ENCODE results near the gene NABP2. TPM values are rescaled to one million over a fixed set of nuclear protein-coding genes. Genes with fewer than 3 reads are reported as not detected.

NABP2 gene
- total and polyA plus RNA-seq, 4 donors, result 18.6 to 28.6 (median 22.7) TPM

- H3K27me3 ChIP-seq (ENCODE audit: control insufficient read depth in 1 of 2, insufficient read depth in 2 of 2, low read length in 1 of 2), result no peaks in the 10 kb centered on the region
- no peak for DNase-seq
- 90 to 92% methylated on average over 14 of the region's 14 CpGs for WGBS, 2 donors
- H3K36me3 ChIP-seq (ENCODE audit: control insufficient read depth in 1 of 2, insufficient read depth in 2 of 2, low read length in 1 of 2), result peaks cover 0 to 32% of the 10 kb centered on the region in 2 donors
- intact Hi-C loops (cut with DNase I), result no loop called here
- H3K27ac ChIP-seq (ENCODE audit: low read depth in 1 of 2, low read length in 2 of 2), result no peak overlapping the region
- ATAC-seq (ENCODE audit: low FRiP score), result no peak
- no peaks in the 10 kb centered on the region for H3K4me1 ChIP-seq (ENCODE audit: control insufficient read depth in 1 of 2, insufficient read depth in 2 of 2, low read length in 2 of 2)
- no peaks in the 10 kb centered on the region for H3K9me3 ChIP-seq (ENCODE audit: control insufficient read depth, low read length)
- H3K4me3 ChIP-seq (ENCODE audit: low read length in 2 of 2), result no peak overlapping the region
These were observed 20.4 kb downstream of the NABP2 start for GRCh38 chr12:56244494-56244893.

GRCh38 chr12:56247923-56248322 is 23.8 kb downstream of the NABP2 start:
- no peak overlapping the region for H3K27ac ChIP-seq (ENCODE audit: low read depth in 1 of 2, low read length in 2 of 2)
- H3K9me3 ChIP-seq (ENCODE audit: control insufficient read depth, low read length), result no peaks in the 10 kb centered on the region
- ATAC-seq (ENCODE audit: low FRiP score) (no peak), DNase-seq (peak in 1 of 2 donors; percentile 30)
- WGBS, 2 donors, result 91 to 93% methylated on average over 16 of the region's 16 CpGs
- H3K4me1 ChIP-seq (ENCODE audit: control insufficient read depth in 1 of 2, insufficient read depth in 2 of 2, low read length in 2 of 2), result no peaks in the 10 kb centered on the region
- no peaks in the 10 kb centered on the region for H3K27me3 ChIP-seq (ENCODE audit: control insufficient read depth in 1 of 2, insufficient read depth in 2 of 2, low read length in 1 of 2)
- no peak overlapping the region for H3K4me3 ChIP-seq (ENCODE audit: low read length in 2 of 2)
- intact Hi-C loops (cut with DNase I), result no loop called here
- peaks cover 0 to 36% of the 10 kb centered on the region in 2 donors for H3K36me3 ChIP-seq (ENCODE audit: control insufficient read depth in 1 of 2, insufficient read depth in 2 of 2, low read length in 1 of 2)

- Histone ChIP-seq H3K9me3 (ENCODE audit: control insufficient read depth, low read length) (no peaks in the 10 kb centered on the region), H3K27me3 (ENCODE audit: control insufficient read depth in 1 of 2, insufficient read depth in 2 of 2, low read length in 1 of 2) (no peaks in the 10 kb centered on the region), H3K36me3 (ENCODE audit: control insufficient read depth in 1 of 2, insufficient read depth in 2 of 2, low read length in 1 of 2) (peaks cover 0 to 38% of the 10 kb centered on the region in 2 donors), H3K4me3 (ENCODE audit: low read length in 2 of 2) (no peak overlapping the region), H3K4me1 (ENCODE audit: control insufficient read depth in 1 of 2, insufficient read depth in 2 of 2, low read length in 2 of 2) (no peaks in the 10 kb centered on the region), H3K27ac (ENCODE audit: low read depth in 1 of 2, low read length in 2 of 2) (no peak overlapping the region)
- intact Hi-C loops (cut with DNase I), result no loop called here
- 90 to 96% methylated on average over 8 of the region's 8 CpGs for WGBS, 2 donors
- no peak for DNase-seq
- no peak for ATAC-seq (ENCODE audit: low FRiP score)
These were observed 24.6 kb downstream of the NABP2 start for GRCh38 chr12:56248711-56249110.

- Histone ChIP-seq H3K9me3 (ENCODE audit: control insufficient read depth, low read length) (no peaks in the 10 kb centered on the region), H3K27ac (ENCODE audit: low read depth in 1 of 2, low read length in 2 of 2) (no peak overlapping the region), H3K4me3 (ENCODE audit: low read length in 2 of 2) (no peak overlapping the region), H3K27me3 (ENCODE audit: control insufficient read depth in 1 of 2, insufficient read depth in 2 of 2, low read length in 1 of 2) (no peaks in the 10 kb centered on the region), H3K4me1 (ENCODE audit: control insufficient read depth in 1 of 2, insufficient read depth in 2 of 2, low read length in 2 of 2) (peaks cover 0 to 3% of the 10 kb centered on the region in 2 donors), H3K36me3 (ENCODE audit: control insufficient read depth in 1 of 2, insufficient read depth in 2 of 2, low read length in 1 of 2) (peaks cover 0 to 24% of the 10 kb centered on the region in 2 donors)
- 88% methylated on average over 3 of the region's 3 CpGs for WGBS, 2 donors
- no peak for DNase-seq
- no peak for ATAC-seq (ENCODE audit: low FRiP score)
- intact Hi-C loops (cut with DNase I), result no loop called here
These were observed 28.5 kb downstream of the NABP2 start for GRCh38 chr12:56252649-56253048.

GRCh38 chr12:56253091-56253490 is 28.9 kb downstream of the NABP2 start:
- Histone ChIP-seq H3K36me3 (ENCODE audit: control insufficient read depth in 1 of 2, insufficient read depth in 2 of 2, low read length in 1 of 2) (peaks cover 0 to 20% of the 10 kb centered on the region in 2 donors), H3K27ac (ENCODE audit: low read depth in 1 of 2, low read length in 2 of 2) (no peak overlapping the region), H3K4me3 (ENCODE audit: low read length in 2 of 2) (no peak overlapping the region), H3K9me3 (ENCODE audit: control insufficient read depth, low read length) (no peaks in the 10 kb centered on the region), H3K27me3 (ENCODE audit: control insufficient read depth in 1 of 2, insufficient read depth in 2 of 2, low read length in 1 of 2) (no peaks in the 10 kb centered on the region), H3K4me1 (ENCODE audit: control insufficient read depth in 1 of 2, insufficient read depth in 2 of 2, low read length in 2 of 2) (peaks cover 0 to 3% of the 10 kb centered on the region in 2 donors)
- ATAC-seq (ENCODE audit: low FRiP score) (no peak), DNase-seq (no peak)
- WGBS, 2 donors, result 88 to 94% methylated on average over 11 of the region's 11 CpGs
- intact Hi-C loops (cut with DNase I), result no loop called here

- intact Hi-C loops (cut with DNase I), result loop anchor here in 1 of 2 donors (5.0 kb wide), 1 partner anchor 33 kb away; the partner anchor contains the start of genes NABP2 and RNF41
- 77 to 80% methylated on average over 7 of the region's 7 CpGs for WGBS, 2 donors
These were observed 31.5 kb downstream of the NABP2 start for GRCh38 chr12:56255671-56256070.

GRCh38 chr12:56256326-56256960 is 32.3 kb downstream of the NABP2 start:
- intact Hi-C loops (cut with DNase I), result loop anchor here in 1 of 2 donors (5.0 kb wide), 1 partner anchor 34 kb away; the partner anchor contains the start of genes NABP2 and RNF41
- H3K27me3 ChIP-seq (ENCODE audit: control insufficient read depth in 1 of 2, insufficient read depth in 2 of 2, low read length in 1 of 2), result no peaks in the 10 kb centered on the region
- DNase-seq (peak in 1 of 2 donors; percentile 83), ATAC-seq (ENCODE audit: low FRiP score) (no peak)
- H3K36me3 ChIP-seq (ENCODE audit: control insufficient read depth in 1 of 2, insufficient read depth in 2 of 2, low read length in 1 of 2), result peaks cover 0 to 17% of the 10 kb centered on the region in 2 donors
- H3K27ac ChIP-seq (ENCODE audit: low read depth in 1 of 2, low read length in 2 of 2), result no peak overlapping the region
- WGBS, 2 donors, result 14 to 24% methylated on average over 4 of the region's 4 CpGs
- H3K4me1 ChIP-seq (ENCODE audit: control insufficient read depth in 1 of 2, insufficient read depth in 2 of 2, low read length in 2 of 2), result peaks cover 0 to 3% of the 10 kb centered on the region in 2 donors
- peak overlapping the region in 1 of 2 donors; percentile 99 for H3K4me3 ChIP-seq (ENCODE audit: low read length in 2 of 2)
- no peaks in the 10 kb centered on the region for H3K9me3 ChIP-seq (ENCODE audit: control insufficient read depth, low read length)

More at GRCh38 chr12:56255671-56256070, 31.5 kb downstream of the NABP2 start:
- Histone ChIP-seq H3K9me3 (ENCODE audit: control insufficient read depth, low read length) (no peaks in the 10 kb centered on the region), H3K4me3 (ENCODE audit: low read length in 2 of 2) (no peak overlapping the region), H3K36me3 (ENCODE audit: control insufficient read depth in 1 of 2, insufficient read depth in 2 of 2, low read length in 1 of 2) (peaks cover 0 to 17% of the 10 kb centered on the region in 2 donors), H3K4me1 (ENCODE audit: control insufficient read depth in 1 of 2, insufficient read depth in 2 of 2, low read length in 2 of 2) (peaks cover 0 to 3% of the 10 kb centered on the region in 2 donors), H3K27ac (ENCODE audit: low read depth in 1 of 2, low read length in 2 of 2) (no peak overlapping the region), H3K27me3 (ENCODE audit: control insufficient read depth in 1 of 2, insufficient read depth in 2 of 2, low read length in 1 of 2) (no peaks in the 10 kb centered on the region)
- ATAC-seq (ENCODE audit: low FRiP score) (no peak), DNase-seq (no peak)

GRCh38 chr12:56257071-56257470 is 32.9 kb downstream of the NABP2 start:
- intact Hi-C loops (cut with DNase I), result loop anchor here in 1 of 2 donors (5.0 kb wide), 1 partner anchor 35 kb away; the partner anchor contains the start of genes NABP2 and RNF41
- H3K36me3 ChIP-seq (ENCODE audit: control insufficient read depth in 1 of 2, insufficient read depth in 2 of 2, low read length in 1 of 2), result peaks cover 0 to 13% of the 10 kb centered on the region in 2 donors
- H3K27me3 ChIP-seq (ENCODE audit: control insufficient read depth in 1 of 2, insufficient read depth in 2 of 2, low read length in 1 of 2), result no peaks in the 10 kb centered on the region
- peaks cover 0 to 3% of the 10 kb centered on the region in 2 donors for H3K4me1 ChIP-seq (ENCODE audit: control insufficient read depth in 1 of 2, insufficient read depth in 2 of 2, low read length in 2 of 2)
- DNase-seq (peak in 1 of 2 donors; percentile 32), ATAC-seq (ENCODE audit: low FRiP score) (no peak)
- H3K27ac ChIP-seq (ENCODE audit: low read depth in 1 of 2, low read length in 2 of 2), result no peak overlapping the region
- H3K4me3 ChIP-seq (ENCODE audit: low read length in 2 of 2), result peak overlapping the region; percentile 99 to 100
- 29 to 30% methylated on average over 8 of the region's 8 CpGs for WGBS, 2 donors
- no peaks in the 10 kb centered on the region for H3K9me3 ChIP-seq (ENCODE audit: control insufficient read depth, low read length)
